GM12878 (cell line): ENCODE data around the gene LRRC59.

ENCODE experiments used
- ATF3 ChIP-seq: IDR thresholded peaks from 2 replicates; pipeline ENCODE4 v1.6.1; 2011; ENCODE audit warnings: low read depth, mild to moderate bottlenecking, low read length, moderate library complexity, borderline replicate concordance; ENCODE audit errors: extremely low read depth
- BMI1 ChIP-seq: fragments of 450-650 bp; IDR thresholded peaks from 2 replicates; pipeline ENCODE4 v1.6.1; 2016; ENCODE audit warnings: mild to moderate bottlenecking, moderate library complexity, borderline replicate concordance
- CTCF ChIP-seq, 3 experiments: IDR thresholded peaks in 2 of 3; conservative IDR thresholded peaks in 1 of 3; 2 replicates each; pipeline ENCODE4 v1.5.1; 2011; ENCODE audit warnings: low read depth in 3 of 3, low read length in 3 of 3, mild to moderate bottlenecking in 3 of 3, control low read depth in 2 of 3, moderate library complexity in 2 of 3, inconsistent platforms in 1 of 3, mixed read lengths in 1 of 3; ENCODE audit not compliant: control insufficient read depth in 2 of 3, insufficient read depth in 1 of 3; ENCODE audit errors: extremely low read depth in 1 of 3
- PRDM15 ChIP-seq: fragments of 450-650 bp; formaldehyde crosslinking; IDR thresholded peaks from 2 replicates; pipeline ENCODE4 v1.4.0; 2020; ENCODE audit warnings: mild to moderate bottlenecking, moderate library complexity

GRCh38 chr17:50393700-50394099, 3.6 kb downstream of the LRRC59 start:
- TF ChIP-seq BMI1 (no peak), PRDM15 (CRISPR knock-in tag) (no peak), ATF3 (no peak), CTCF (IDR thresholded peaks at IDR 0.05 in 2 of 3, conservative IDR thresholded peaks at IDR 0.05 in 1 of 3; ENCODE audit: control insufficient read depth in 2 of 3, extremely low read depth in 1 of 3, insufficient read depth in 1 of 3, low read depth in 3 of 3, low read length in 3 of 3) (no peak)
